DND-41 (cell line): Measurements from ENCODE around the gene TMEM269.

Experiments
- EZH2 ChIP-seq: IDR thresholded peaks from 3 replicates; pipeline ENCODE4 v1.6.1; 2012; ENCODE audit warnings: borderline replicate concordance, low read depth, mild to moderate bottlenecking, moderate library complexity, low read length, inconsistent platforms; ENCODE audit not compliant: severe bottlenecking
- TF ChIP-seq, protein P1 (sequence below): IDR thresholded peaks from 2 replicates; pipeline ENCODE4 v1.5.1; 2012; ENCODE audit warnings: borderline replicate concordance, low read length, moderate library complexity, mild to moderate bottlenecking; ENCODE audit not compliant: poor library complexity, severe bottlenecking; ENCODE audit errors: extremely low read depth

DNA sequence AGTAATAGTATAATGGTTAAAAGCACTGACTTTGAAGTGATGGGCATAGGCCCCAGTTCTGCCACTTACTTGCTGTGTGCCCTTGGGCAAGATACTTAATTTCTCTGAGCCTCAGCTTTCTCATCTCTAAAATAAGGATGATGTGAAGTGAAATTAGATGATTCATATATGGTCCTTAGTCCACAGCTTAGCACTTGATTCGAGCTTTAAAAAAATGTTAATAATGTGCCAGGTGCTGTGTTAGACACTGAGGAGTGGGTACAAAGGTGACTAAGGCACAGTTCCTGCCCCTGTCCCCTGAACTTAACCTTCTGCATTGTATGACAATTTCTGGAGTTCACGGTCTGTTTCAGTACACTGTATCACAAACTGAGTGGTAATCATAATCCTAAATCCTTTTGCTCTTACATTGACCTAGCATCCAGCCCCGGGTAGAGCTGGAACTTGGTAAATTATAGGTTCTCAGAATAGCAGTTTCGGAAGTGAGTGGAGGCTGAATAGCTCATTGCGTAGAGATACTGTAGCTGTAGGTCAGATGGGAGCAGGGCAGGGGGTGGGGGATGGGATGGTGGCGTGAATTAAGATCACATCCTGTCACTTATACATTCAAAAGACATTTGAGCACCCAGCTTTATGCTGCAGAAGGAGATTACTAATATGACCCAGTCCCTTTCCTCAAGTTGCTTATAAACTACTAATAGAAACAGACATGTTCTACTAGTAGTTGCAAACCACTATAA is 63.1 kb downstream of the TMEM269 start:
- TF ChIP-seq, protein P1, sequence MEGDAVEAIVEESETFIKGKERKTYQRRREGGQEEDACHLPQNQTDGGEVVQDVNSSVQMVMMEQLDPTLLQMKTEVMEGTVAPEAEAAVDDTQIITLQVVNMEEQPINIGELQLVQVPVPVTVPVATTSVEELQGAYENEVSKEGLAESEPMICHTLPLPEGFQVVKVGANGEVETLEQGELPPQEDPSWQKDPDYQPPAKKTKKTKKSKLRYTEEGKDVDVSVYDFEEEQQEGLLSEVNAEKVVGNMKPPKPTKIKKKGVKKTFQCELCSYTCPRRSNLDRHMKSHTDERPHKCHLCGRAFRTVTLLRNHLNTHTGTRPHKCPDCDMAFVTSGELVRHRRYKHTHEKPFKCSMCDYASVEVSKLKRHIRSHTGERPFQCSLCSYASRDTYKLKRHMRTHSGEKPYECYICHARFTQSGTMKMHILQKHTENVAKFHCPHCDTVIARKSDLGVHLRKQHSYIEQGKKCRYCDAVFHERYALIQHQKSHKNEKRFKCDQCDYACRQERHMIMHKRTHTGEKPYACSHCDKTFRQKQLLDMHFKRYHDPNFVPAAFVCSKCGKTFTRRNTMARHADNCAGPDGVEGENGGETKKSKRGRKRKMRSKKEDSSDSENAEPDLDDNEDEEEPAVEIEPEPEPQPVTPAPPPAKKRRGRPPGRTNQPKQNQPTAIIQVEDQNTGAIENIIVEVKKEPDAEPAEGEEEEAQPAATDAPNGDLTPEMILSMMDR, result no peak
- TF ChIP-seq EZH2, result no peak
